ENCODE measurements around the gene KRTAP3-3. TPM values are rescaled to one million over a fixed set of nuclear protein-coding genes. Genes with fewer than 3 reads are reported as not detected.

KRTAP3-3 gene
- total RNA-seq, 1 donor from 2014 or later = not detected

- Mint-ChIP-seq H3K4me1 (peaks cover 5% of the 10 kb centered on the region), H3K9me3 (peaks cover 2% of the 10 kb centered on the region), H3K27me3 (ENCODE audit: low read depth) (no peaks in the 10 kb centered on the region), H3K36me3 (ENCODE audit: low read depth) (no peaks in the 10 kb centered on the region), H3K27ac (ENCODE audit: unreplicated experiment) (no peak overlapping the region), H3K4me3 (no peak overlapping the region)
- no peak for TF ChIP-seq CTCF (conservative IDR thresholded peaks at IDR 0.05)
- no peak for DNase-seq (ENCODE audit: low read depth, low spot score)
Measured at GRCh38 chr17:41016578-41017215, 22.7 kb upstream of the KRTAP3-3 start.

GRCh38 chr17:41015454-41015853 is 21.5 kb upstream of the KRTAP3-3 start:
- H3K36me3 Mint-ChIP-seq (ENCODE audit: low read depth) = no peaks in the 10 kb centered on the region
- DNase-seq (ENCODE audit: low read depth, low spot score) = no peak
- no peaks in the 10 kb centered on the region for H3K27me3 Mint-ChIP-seq (ENCODE audit: low read depth)
- H3K27ac Mint-ChIP-seq (ENCODE audit: unreplicated experiment) = no peak overlapping the region
- no peak overlapping the region for H3K4me3 Mint-ChIP-seq
- H3K9me3 Mint-ChIP-seq = no peaks in the 10 kb centered on the region
- H3K4me1 Mint-ChIP-seq = peaks cover 5% of the 10 kb centered on the region
- no peak for TF ChIP-seq CTCF (conservative IDR thresholded peaks at IDR 0.05)

GRCh38 chr17:41013606-41014005 is 19.6 kb upstream of the KRTAP3-3 start:
- no peak for TF ChIP-seq CTCF (conservative IDR thresholded peaks at IDR 0.05)
- Mint-ChIP-seq H3K27ac (ENCODE audit: unreplicated experiment) (no peak overlapping the region), H3K9me3 (no peaks in the 10 kb centered on the region), H3K4me3 (no peak overlapping the region), H3K4me1 (peaks cover 5% of the 10 kb centered on the region), H3K36me3 (ENCODE audit: low read depth) (no peaks in the 10 kb centered on the region), H3K27me3 (ENCODE audit: low read depth) (no peaks in the 10 kb centered on the region)
- DNase-seq (ENCODE audit: low read depth, low spot score) = no peak

GRCh38 chr17:41013181-41013580 is 19.2 kb upstream of the KRTAP3-3 start:
- no peaks in the 10 kb centered on the region for H3K36me3 Mint-ChIP-seq (ENCODE audit: low read depth)
- DNase-seq (ENCODE audit: low read depth, low spot score) = no peak
- H3K4me3 Mint-ChIP-seq = no peak overlapping the region
- TF ChIP-seq CTCF (conservative IDR thresholded peaks at IDR 0.05) = no peak
- H3K4me1 Mint-ChIP-seq = peaks cover 5% of the 10 kb centered on the region
- no peaks in the 10 kb centered on the region for H3K27me3 Mint-ChIP-seq (ENCODE audit: low read depth)
- no peaks in the 10 kb centered on the region for H3K9me3 Mint-ChIP-seq
- no peak overlapping the region for H3K27ac Mint-ChIP-seq (ENCODE audit: unreplicated experiment)

- no peaks in the 10 kb centered on the region for H3K27me3 Mint-ChIP-seq (ENCODE audit: low read depth)
- H3K9me3 Mint-ChIP-seq = no peaks in the 10 kb centered on the region
- H3K36me3 Mint-ChIP-seq (ENCODE audit: low read depth) = no peaks in the 10 kb centered on the region
Measured at GRCh38 chr17:41012326-41013120, 18.6 kb upstream of the KRTAP3-3 start.

More at GRCh38 chr17:41012326-41013120, 18.6 kb upstream of the KRTAP3-3 start:
- Mint-ChIP-seq H3K4me1 (peaks cover 5% of the 10 kb centered on the region), H3K27ac (ENCODE audit: unreplicated experiment) (no peak overlapping the region), H3K4me3 (no peak overlapping the region)
- no peak for TF ChIP-seq CTCF (conservative IDR thresholded peaks at IDR 0.05)
- no peak for DNase-seq (ENCODE audit: low read depth, low spot score)

Measured in neural crest cell (in vitro differentiated cells).